HEK293T (cell line): Measurements from ENCODE around the gene ZBTB1.
"Not testable (repeated sequence)": the region's sequence is repeated elsewhere in the genome, so short reads cannot be mapped to it uniquely, and the experiment has no call there.

ENCODE experiments used
- CTCF ChIA-PET: fragments of 350-600 bp; formaldehyde crosslinking; extraction: SDS; loops from one replicate; lab custom pipeline; 2021; ENCODE audit warnings: antibody characterized with exemption, inconsistent platforms; lab: Yijun Ruan, JAX
- POLR2A ChIA-PET: fragments of 350-600 bp; formaldehyde crosslinking; extraction: SDS; loops from one replicate; lab custom pipeline; 2020; ENCODE audit warnings: antibody characterized with exemption, inconsistent platforms; lab: Yijun Ruan, JAX
- DNase-seq: peaks from one replicate; pipeline ENCODE4 v3.0.0; 2012; ENCODE audit warnings: mixed read lengths; ENCODE audit errors: extremely low spot score
- ARNT ChIP-seq: fragments of 450-650 bp; IDR thresholded peaks from 2 replicates; pipeline ENCODE4 v1.6.1; 2017; ENCODE audit warnings: mild to moderate bottlenecking
- BHLHE40 ChIP-seq: fragments of 450-650 bp; IDR thresholded peaks from 2 replicates; pipeline ENCODE4 v1.6.1; 2016; ENCODE audit warnings: mild to moderate bottlenecking, moderate library complexity, borderline replicate concordance
- CTBP1 ChIP-seq: fragments of 450-650 bp; IDR thresholded peaks from 2 replicates; pipeline ENCODE4 v1.6.1; 2016; ENCODE audit warnings: borderline replicate concordance
- ELF4 ChIP-seq: fragments of 450-650 bp; IDR thresholded peaks from 2 replicates; pipeline ENCODE4 v1.6.1; 2017; ENCODE audit warnings: antibody characterized with exemption
- FOXA1 ChIP-seq: fragments of 450-650 bp; IDR thresholded peaks from 2 replicates; pipeline ENCODE4 v1.6.1; 2016; ENCODE audit warnings: mild to moderate bottlenecking
- FOXK2 ChIP-seq: fragments of 450-650 bp; IDR thresholded peaks from 2 replicates; pipeline ENCODE4 v1.6.1; 2016; ENCODE audit warnings: mild to moderate bottlenecking
- FOXM1 ChIP-seq: fragments of 450-650 bp; IDR thresholded peaks from 2 replicates; pipeline ENCODE4 v1.6.1; 2017; ENCODE audit warnings: mild to moderate bottlenecking, borderline replicate concordance
- HDGF ChIP-seq: fragments of 450-650 bp; IDR thresholded peaks from 2 replicates; pipeline ENCODE4 v1.6.1; 2017; ENCODE audit warnings: antibody characterized with exemption, borderline replicate concordance
- L3MBTL2 ChIP-seq: fragments of 450-650 bp; conservative IDR thresholded peaks from 2 replicates; pipeline ENCODE4 v1.6.1; 2016; ENCODE audit warnings: mild to moderate bottlenecking
- LEF1 ChIP-seq: fragments of 450-650 bp; IDR thresholded peaks from 2 replicates; pipeline ENCODE4 v1.6.1; 2017; ENCODE audit warnings: mild to moderate bottlenecking, borderline replicate concordance
- NFRKB ChIP-seq: fragments of 450-650 bp; IDR thresholded peaks from 2 replicates; pipeline ENCODE4 v1.6.1; 2016; ENCODE audit warnings: mild to moderate bottlenecking, moderate library complexity
- SP1 ChIP-seq: fragments of 450-650 bp; IDR thresholded peaks from 2 replicates; pipeline ENCODE4 v1.6.1; 2017
- SUZ12 ChIP-seq: fragments of 450-650 bp; IDR thresholded peaks from 2 replicates; pipeline ENCODE4 v1.6.1; 2016; ENCODE audit warnings: mild to moderate bottlenecking
- TARDBP ChIP-seq: fragments of 450-650 bp; IDR thresholded peaks from 2 replicates; pipeline ENCODE4 v1.6.1; 2016
- ZNF384 ChIP-seq: fragments of 450-650 bp; IDR thresholded peaks from 2 replicates; pipeline ENCODE4 v1.6.1; 2016
- TF ChIP-seq, protein P1 (sequence below): fragments of 450-650 bp; IDR thresholded peaks from 2 replicates; pipeline ENCODE4 v1.6.1; 2016

The ZBTB1 gene

GRCh38 chr14:64549791-64550620, 45.4 kb downstream of the ZBTB1 start, which contains the start of gene PPP1R36:
PPP1R36 (plus strand) TSS chr14:64549961; CDS start chr14:64549998, 37 bp downstream.
- TF ChIP-seq, protein P1, sequence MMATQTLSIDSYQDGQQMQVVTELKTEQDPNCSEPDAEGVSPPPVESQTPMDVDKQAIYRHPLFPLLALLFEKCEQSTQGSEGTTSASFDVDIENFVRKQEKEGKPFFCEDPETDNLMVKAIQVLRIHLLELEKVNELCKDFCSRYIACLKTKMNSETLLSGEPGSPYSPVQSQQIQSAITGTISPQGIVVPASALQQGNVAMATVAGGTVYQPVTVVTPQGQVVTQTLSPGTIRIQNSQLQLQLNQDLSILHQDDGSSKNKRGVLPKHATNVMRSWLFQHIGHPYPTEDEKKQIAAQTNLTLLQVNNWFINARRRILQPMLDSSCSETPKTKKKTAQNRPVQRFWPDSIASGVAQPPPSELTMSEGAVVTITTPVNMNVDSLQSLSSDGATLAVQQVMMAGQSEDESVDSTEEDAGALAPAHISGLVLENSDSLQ = no peak
- TF ChIP-seq ARNT (no peak), LEF1 (no peak), FOXM1 (no peak), ZNF384 (no peak), NFRKB (no peak), FOXK2 (no peak), L3MBTL2 (no peak), SP1 (no peak), CTBP1 (no peak), HDGF (no peak), FOXA1 (no peak)
- CTCF ChIA-PET = no interaction called here
- no peak for DNase-seq
- POLR2A ChIA-PET = interaction anchor here (1.2 to 1.6 kb wide), 2 partner anchors 10 to 212 kb away, joined by 3 to 8 read pairs; partner anchors contain the start of gene HSPA2

DNA sequence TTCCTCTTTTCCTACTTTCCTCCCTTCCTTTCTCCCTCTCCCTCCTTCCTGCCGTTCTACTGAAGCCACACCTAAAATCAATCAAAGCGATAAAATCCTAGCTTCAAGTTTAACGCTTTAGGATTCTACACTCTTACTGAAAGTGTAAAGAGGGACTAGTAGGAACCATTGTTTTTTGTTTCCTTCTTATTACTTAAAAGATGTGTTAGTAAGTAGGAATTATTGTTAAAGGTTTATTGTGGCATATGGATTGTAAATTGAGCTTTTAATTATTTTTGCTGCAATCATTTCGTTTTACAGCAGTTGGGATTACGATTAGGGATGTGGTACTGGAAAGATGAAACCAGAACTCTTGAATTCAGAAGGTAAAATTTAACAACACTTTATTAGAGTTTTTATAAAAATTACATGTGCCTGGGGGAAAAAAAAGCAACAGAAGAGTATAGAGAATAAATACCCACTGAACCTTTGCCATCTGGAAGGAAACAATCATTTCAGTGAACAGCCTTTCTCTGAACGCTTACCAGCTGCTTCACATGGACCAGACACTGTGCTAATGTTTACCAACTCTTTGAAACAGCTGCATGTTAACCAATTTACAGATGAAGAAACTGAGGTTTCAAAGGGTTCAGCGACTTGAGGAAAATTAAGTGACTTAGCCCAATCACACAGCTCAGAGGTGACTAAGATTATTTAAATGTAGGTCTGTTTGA, 46.2 kb downstream of the ZBTB1 start:
- CTCF ChIA-PET = no interaction called here

DNA sequence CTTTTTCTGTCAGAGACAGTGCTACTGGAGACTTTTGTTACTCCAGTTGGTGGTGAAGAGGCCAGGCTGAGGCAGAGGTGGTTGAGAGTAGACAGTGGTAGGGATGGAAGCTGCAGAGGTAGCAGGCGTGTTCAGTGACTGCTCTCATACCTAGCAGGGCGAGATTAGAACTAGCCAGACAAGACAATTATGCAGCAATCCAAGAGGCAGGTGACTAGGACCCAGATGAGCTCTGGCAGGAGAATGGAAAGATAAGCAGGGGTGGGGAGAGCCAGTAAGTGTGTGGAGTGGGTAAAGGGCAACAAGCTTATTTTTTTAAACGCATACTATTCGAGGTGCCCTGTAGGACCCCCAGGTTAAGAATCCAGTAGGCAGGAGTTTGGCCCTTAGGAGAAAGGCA, 50.0 kb downstream of the ZBTB1 start:
- TF ChIP-seq TARDBP (no peak), HDGF (no peak), L3MBTL2 (no peak)
- ChIA-PET CTCF (interaction anchor here (0.5 kb wide), 1 partner anchor 75 kb away, joined by 3 read pairs; no protein-coding TSS in a partner anchor), POLR2A (interaction anchor here (0.6 to 0.8 kb wide), 2 partner anchors 14 to 18 kb away, joined by 3 to 4 read pairs; partner anchors contain the start of gene HSPA2)
- DNase-seq = no peak

More for the DNA sequence above, 46.2 kb downstream of the ZBTB1 start:
- no peak for DNase-seq
- POLR2A ChIA-PET = interaction anchor here (1.2 to 1.6 kb wide), 2 partner anchors 11 to 213 kb away, joined by 3 to 8 read pairs; partner anchors contain the start of gene HSPA2
- TF ChIP-seq FOXM1 = no peak
- TF ChIP-seq HDGF = no peak
- TF ChIP-seq, protein P1 = no peak
- TF ChIP-seq L3MBTL2 = no peak
- TF ChIP-seq NFRKB = no peak

- POLR2A ChIA-PET = no interaction called here
- CTCF ChIA-PET = no interaction called here
- no peak for TF ChIP-seq ZNF384
- no peak for TF ChIP-seq BHLHE40
- no peak for TF ChIP-seq L3MBTL2
- no peak for TF ChIP-seq FOXK2
- TF ChIP-seq TARDBP = no peak
- no peak for TF ChIP-seq HDGF
- TF ChIP-seq, protein P1 = no peak
- no peak for TF ChIP-seq FOXA1
- TF ChIP-seq FOXM1 = no peak
- no peak for TF ChIP-seq ARNT
- no peak for TF ChIP-seq SUZ12
- TF ChIP-seq CTBP1 = no peak
- TF ChIP-seq NFRKB = no peak
- no peak for TF ChIP-seq ELF4
- no peak for TF ChIP-seq SP1
- TF ChIP-seq LEF1 = no peak
- no peak for DNase-seq
Observed at GRCh38 chr14:64556526-64556925, 52.0 kb downstream of the ZBTB1 start.

GRCh38 chr14:64558216-64558615, 53.6 kb downstream of the ZBTB1 start:
- POLR2A ChIA-PET, DNase-seq, CTCF ChIA-PET: not testable (repeated sequence)

DNA sequence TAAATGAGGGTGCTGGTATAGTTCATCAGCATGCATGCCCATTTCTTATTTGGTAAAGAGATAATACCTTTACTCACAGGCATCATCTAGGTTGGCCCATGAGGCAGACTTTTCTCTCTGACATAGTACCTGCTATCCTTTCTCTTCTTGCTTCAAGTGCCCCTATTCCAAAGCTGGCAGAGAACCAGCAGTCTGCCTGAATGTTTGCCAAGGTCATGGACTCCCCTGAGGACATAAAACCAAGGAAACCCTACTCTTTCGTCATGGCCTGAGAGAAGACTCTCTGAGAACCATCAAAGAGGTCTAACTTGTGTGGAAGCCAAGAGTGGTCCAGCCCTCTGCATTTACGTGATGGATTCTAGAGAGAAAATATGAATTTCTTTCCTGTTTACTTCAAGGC, 57.1 kb downstream of the ZBTB1 start:
- CTCF ChIA-PET = no interaction called here
- DNase-seq = no peak
- TF ChIP-seq L3MBTL2 (no peak), NFRKB (no peak), HDGF (no peak), ZNF384 (no peak), LEF1 (no peak), FOXA1 (no peak), TARDBP (no peak), FOXM1 (no peak), FOXK2 (no peak), BHLHE40 (no peak), SUZ12 (no peak), CTBP1 (no peak), ARNT (no peak), ELF4 (no peak), SP1 (no peak)
- TF ChIP-seq, protein P1 = no peak
- POLR2A ChIA-PET = no interaction called here
